HepG2 (cell line): Measurements from ENCODE around the gene FAM156A. TPM values are rescaled to one million over a fixed set of nuclear protein-coding genes. Genes with fewer than 3 reads are reported as not detected.
A peak's percentile ranks its signal among the peaks of the same experiment; 100 is the strongest.

Experiments
- ATRX ChIP-seq: sonication (generic); formaldehyde crosslinking; IDR thresholded peaks from 2 replicates; pipeline ENCODE4 v1.4.0; 2020; ENCODE audit warnings: missing genetic modification reagents, borderline replicate concordance
- CBX5 ChIP-seq: sonication (generic); formaldehyde crosslinking; IDR thresholded peaks from 2 replicates; pipeline ENCODE4 v1.4.0; 2020; ENCODE audit warnings: missing genetic modification reagents, borderline replicate concordance
- CREB1 ChIP-seq, 2 experiments: fragments of 450-650 bp in 1 of 2; IDR thresholded peaks; 2 replicates each; pipeline ENCODE4 v1.6.1; 2016 to 2017; ENCODE audit warnings: control low read depth in 1 of 2, mild to moderate bottlenecking in 1 of 2, missing compliant biosample characterization in 1 of 2, missing genetic modification characterization in 1 of 2
- FIP1L1 ChIP-seq: fragments of 200-400 bp; formaldehyde crosslinking; IDR thresholded peaks from 2 replicates; pipeline ENCODE4 v1.6.1; 2018; ENCODE audit warnings: low read depth, mild to moderate bottlenecking, low read length, moderate library complexity, borderline replicate concordance; ENCODE audit not compliant: insufficient read depth
- HNF4G ChIP-seq, 2 experiments: sonication (generic) in 1 of 2; formaldehyde crosslinking in 1 of 2; IDR thresholded peaks; 2 replicates each; pipeline versions ENCODE4 v1.4.0 to v1.6.1; 2011 to 2020; ENCODE audit warnings: borderline replicate concordance in 2 of 2, low read depth in 2 of 2, mild to moderate bottlenecking in 2 of 2, low read length in 1 of 2, missing genetic modification reagents in 1 of 2, moderate library complexity in 1 of 2
- NAIF1 ChIP-seq: sonication (generic); formaldehyde crosslinking; IDR thresholded peaks from 2 replicates; pipeline ENCODE4 v1.5.0; 2020; ENCODE audit warnings: mild to moderate bottlenecking, missing genetic modification reagents, borderline replicate concordance
- PAX8 ChIP-seq: sonication (generic); formaldehyde crosslinking; IDR thresholded peaks from 2 replicates; pipeline ENCODE4 v1.8.0; 2022; ENCODE audit warnings: mild to moderate bottlenecking, missing genetic modification reagents, borderline replicate concordance
- PCBP2 ChIP-seq: fragments of 200-400 bp; formaldehyde crosslinking; optimal IDR thresholded peaks from 2 replicates; pipeline ENCODE3; 2018; ENCODE audit warnings: low read length, low read depth; ENCODE audit not compliant: poor library complexity, severe bottlenecking
- POGZ ChIP-seq: sonication (generic); formaldehyde crosslinking; IDR thresholded peaks from 2 replicates; pipeline ENCODE4 v1.4.0; 2020; ENCODE audit warnings: mild to moderate bottlenecking, missing genetic modification reagents
- REXO4 ChIP-seq: sonication (generic); formaldehyde crosslinking; IDR thresholded peaks from 2 replicates; pipeline ENCODE4 v1.8.0; 2022; ENCODE audit warnings: missing genetic modification reagents, mild to moderate bottlenecking, borderline replicate concordance
- ZNF264 ChIP-seq: sonication (generic); formaldehyde crosslinking; IDR thresholded peaks from 2 replicates; pipeline ENCODE4 v1.4.0; 2020; ENCODE audit warnings: missing genetic modification reagents
- ZNF501 ChIP-seq: sonication (generic); formaldehyde crosslinking; IDR thresholded peaks from 2 replicates; pipeline ENCODE4 v1.5.1; 2020; ENCODE audit warnings: mild to moderate bottlenecking, moderate library complexity, missing genetic modification reagents
- ZNF670 ChIP-seq: sonication (generic); formaldehyde crosslinking; IDR thresholded peaks from 2 replicates; pipeline ENCODE4 v1.8.0; 2022; ENCODE audit warnings: mild to moderate bottlenecking, missing genetic modification reagents, borderline replicate concordance
- ZNF792 ChIP-seq: IDR thresholded peaks from 2 replicates; pipeline ENCODE4 v1.6.1; 2016
- ZSCAN12 ChIP-seq: sonication (generic); formaldehyde crosslinking; IDR thresholded peaks from 2 replicates; pipeline ENCODE4 v1.9.0; 2021; ENCODE audit warnings: mild to moderate bottlenecking, missing genetic modification reagents
- polyA plus RNA-seq, 8 experiments: library from polyadenylated mRNA; depleted of rRNA in 3 of 8; stranded (reverse) in 7 of 8; unstranded in 1 of 8; fragments of >200 nt; fragmentation: Illumina TruSeq in 4 of 8; extraction: Trizol in 4 of 8; gene quantifications; 2 replicates each; pipeline versions ENCODE4 v1.2.1 to v1.2.3, GENCODE V29; 2011 to 2016; ENCODE audit warnings: low read depth in 4 of 8, missing spikeins in 1 of 8, mixed read lengths in 1 of 8; ENCODE audit not compliant: insufficient read depth in 1 of 8
- total RNA-seq, 5 experiments: library from RNA; depleted of rRNA; stranded (reverse); fragments of >200 nt; fragmentation: Illumina TruSeq; extraction: Trizol; gene quantifications; 2 replicates each; pipeline ENCODE4 v1.2.3, GENCODE V29; 2016; ENCODE audit warnings: low read depth in 1 of 5
- TF ChIP-seq, protein P1 (sequence below): sonication (generic); formaldehyde crosslinking; IDR thresholded peaks from 2 replicates; pipeline ENCODE4 v1.5.1; 2020; ENCODE audit warnings: missing genetic modification reagents, mild to moderate bottlenecking, borderline replicate concordance
- TF ChIP-seq, protein P2 (sequence below): sonication (generic); formaldehyde crosslinking; IDR thresholded peaks from 2 replicates; pipeline ENCODE4 v1.4.0; 2020; ENCODE audit warnings: mild to moderate bottlenecking, missing genetic modification reagents
- TF ChIP-seq, protein P3 (sequence below): sonication (generic); formaldehyde crosslinking; IDR thresholded peaks from 2 replicates; pipeline ENCODE4 v1.5.0; 2020; ENCODE audit warnings: mild to moderate bottlenecking, missing genetic modification reagents

Gene FAM156A
- total and polyA plus RNA-seq, 2 of the 13 experiments (the other 11 are each of a cell fraction or from before 2014, with no cell fraction given): 15.4 to 53.8 TPM

DNA sequence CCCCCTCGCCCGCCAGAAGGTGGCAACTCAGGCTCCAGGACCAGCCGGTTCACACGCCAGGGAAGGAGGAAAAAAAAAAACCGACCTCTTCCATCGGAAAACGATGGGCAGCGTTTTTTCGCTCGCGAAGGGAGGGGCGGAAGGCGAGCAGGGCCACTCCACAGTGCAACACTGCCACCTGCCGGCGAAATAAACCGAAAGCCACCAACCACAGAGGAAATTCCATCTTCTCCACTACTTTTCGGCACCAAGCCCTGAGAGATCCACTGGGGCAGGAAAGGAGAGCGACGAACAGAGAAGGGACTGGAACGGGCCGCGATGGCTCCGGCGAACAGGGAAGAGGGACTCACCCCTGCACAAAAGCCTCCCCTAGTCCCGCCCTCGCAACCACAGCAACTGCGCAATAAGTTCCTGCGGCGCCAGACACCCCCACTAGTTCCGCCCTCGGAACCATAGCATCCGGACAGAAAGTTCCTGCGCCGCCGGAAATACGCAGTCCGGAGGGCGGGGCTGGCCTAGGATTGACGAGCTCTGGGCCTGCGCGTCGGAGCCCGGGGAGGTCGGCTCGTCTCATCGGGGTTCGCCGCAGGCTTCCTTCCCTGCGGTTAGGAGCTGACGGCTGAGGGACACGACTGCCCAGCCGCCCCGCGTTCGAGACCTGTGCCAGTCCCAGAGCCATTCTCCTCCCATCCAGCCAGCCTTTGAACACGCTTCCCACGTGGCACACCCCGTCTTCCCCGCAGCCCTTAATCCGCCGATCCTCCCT lies 23.4 kb downstream of the FAM156A start (continued):
- TF ChIP-seq, protein P1, sequence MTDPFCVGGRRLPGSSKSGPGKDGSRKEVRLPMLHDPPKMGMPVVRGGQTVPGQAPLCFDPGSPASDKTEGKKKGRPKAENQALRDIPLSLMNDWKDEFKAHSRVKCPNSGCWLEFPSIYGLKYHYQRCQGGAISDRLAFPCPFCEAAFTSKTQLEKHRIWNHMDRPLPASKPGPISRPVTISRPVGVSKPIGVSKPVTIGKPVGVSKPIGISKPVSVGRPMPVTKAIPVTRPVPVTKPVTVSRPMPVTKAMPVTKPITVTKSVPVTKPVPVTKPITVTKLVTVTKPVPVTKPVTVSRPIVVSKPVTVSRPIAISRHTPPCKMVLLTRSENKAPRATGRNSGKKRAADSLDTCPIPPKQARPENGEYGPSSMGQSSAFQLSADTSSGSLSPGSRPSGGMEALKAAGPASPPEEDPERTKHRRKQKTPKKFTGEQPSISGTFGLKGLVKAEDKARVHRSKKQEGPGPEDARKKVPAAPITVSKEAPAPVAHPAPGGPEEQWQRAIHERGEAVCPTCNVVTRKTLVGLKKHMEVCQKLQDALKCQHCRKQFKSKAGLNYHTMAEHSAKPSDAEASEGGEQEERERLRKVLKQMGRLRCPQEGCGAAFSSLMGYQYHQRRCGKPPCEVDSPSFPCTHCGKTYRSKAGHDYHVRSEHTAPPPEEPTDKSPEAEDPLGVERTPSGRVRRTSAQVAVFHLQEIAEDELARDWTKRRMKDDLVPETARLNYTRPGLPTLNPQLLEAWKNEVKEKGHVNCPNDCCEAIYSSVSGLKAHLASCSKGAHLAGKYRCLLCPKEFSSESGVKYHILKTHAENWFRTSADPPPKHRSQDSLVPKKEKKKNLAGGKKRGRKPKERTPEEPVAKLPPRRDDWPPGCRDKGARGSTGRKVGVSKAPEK (CRISPR knock-in tag): no peak
- peak; percentile 77; the same call in 1 of the 2 replicates for TF ChIP-seq NAIF1 (CRISPR knock-in tag)
- TF ChIP-seq, protein P2, sequence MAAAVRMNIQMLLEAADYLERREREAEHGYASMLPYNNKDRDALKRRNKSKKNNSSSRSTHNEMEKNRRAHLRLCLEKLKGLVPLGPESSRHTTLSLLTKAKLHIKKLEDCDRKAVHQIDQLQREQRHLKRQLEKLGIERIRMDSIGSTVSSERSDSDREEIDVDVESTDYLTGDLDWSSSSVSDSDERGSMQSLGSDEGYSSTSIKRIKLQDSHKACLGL (CRISPR knock-in tag): no peak
- TF ChIP-seq CBX5: peak; percentile 57; the same call in 1 of the 2 replicates
- TF ChIP-seq, protein P3, sequence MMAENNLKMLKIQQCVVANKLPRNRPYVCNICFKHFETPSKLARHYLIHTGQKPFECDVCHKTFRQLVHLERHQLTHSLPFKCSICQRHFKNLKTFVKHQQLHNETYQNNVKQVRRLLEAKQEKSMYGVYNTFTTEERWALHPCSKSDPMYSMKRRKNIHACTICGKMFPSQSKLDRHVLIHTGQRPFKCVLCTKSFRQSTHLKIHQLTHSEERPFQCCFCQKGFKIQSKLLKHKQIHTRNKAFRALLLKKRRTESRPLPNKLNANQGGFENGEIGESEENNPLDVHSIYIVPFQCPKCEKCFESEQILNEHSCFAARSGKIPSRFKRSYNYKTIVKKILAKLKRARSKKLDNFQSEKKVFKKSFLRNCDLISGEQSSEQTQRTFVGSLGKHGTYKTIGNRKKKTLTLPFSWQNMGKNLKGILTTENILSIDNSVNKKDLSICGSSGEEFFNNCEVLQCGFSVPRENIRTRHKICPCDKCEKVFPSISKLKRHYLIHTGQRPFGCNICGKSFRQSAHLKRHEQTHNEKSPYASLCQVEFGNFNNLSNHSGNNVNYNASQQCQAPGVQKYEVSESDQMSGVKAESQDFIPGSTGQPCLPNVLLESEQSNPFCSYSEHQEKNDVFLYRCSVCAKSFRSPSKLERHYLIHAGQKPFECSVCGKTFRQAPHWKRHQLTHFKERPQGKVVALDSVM (CRISPR knock-in tag): peak; percentile 66
- 0 out of 2 replicates have a peak, but pooled peaks have one; percentile 13 for TF ChIP-seq CREB1 (IDR thresholded peaks at IDR 0.05)
- TF ChIP-seq CREB1 (CRISPR knock-in tag; IDR thresholded peaks at IDR 0.05): peak; percentile 82
- no peak for TF ChIP-seq PAX8 (CRISPR knock-in tag)
- TF ChIP-seq ZNF792 (CRISPR knock-in tag): no peak
- TF ChIP-seq HNF4G (IDR thresholded peaks at IDR 0.05; ENCODE audit: borderline replicate concordance, low read depth, low read length): no peak
- TF ChIP-seq HNF4G (CRISPR knock-in tag; IDR thresholded peaks at IDR 0.05; ENCODE audit: borderline replicate concordance, low read depth): no peak
- TF ChIP-seq POGZ (CRISPR knock-in tag): peak; percentile 45; the same call in 1 of the 2 replicates
- TF ChIP-seq FIP1L1: no peak
- no peak for TF ChIP-seq ATRX
- no peak for TF ChIP-seq PCBP2
- no peak for TF ChIP-seq REXO4 (CRISPR knock-in tag)
- 0 out of 2 replicates have a peak, but pooled peaks have one; percentile 46 for TF ChIP-seq ZNF670
- TF ChIP-seq ZNF264 (CRISPR knock-in tag): no peak
- TF ChIP-seq ZNF501 (CRISPR knock-in tag): peak; percentile 78
- no peak for TF ChIP-seq ZSCAN12
